BLaER1 treated with 17β-estradiol and CSF1 and Interleukin-3, amounts not matched to agents 10 nM and 100 nM (cell line): ENCODE measurements around the gene GCHFR.
A peak's percentile ranks its signal among the peaks of the same experiment; 100 is the strongest.

Experiments used
- H3K27ac ChIP-seq, 11 experiments: shearing (Covaris generic); formaldehyde crosslinking; 2 replicates each; pipeline ENCODE4 v1.8.1; 2022
- H3K27me3 ChIP-seq, 11 experiments: shearing (Covaris generic); formaldehyde crosslinking; 2 replicates each; pipeline ENCODE4 v1.8.1; 2022
- H3K36me3 ChIP-seq, 11 experiments: shearing (Covaris generic); formaldehyde crosslinking; 2 replicates each; pipeline ENCODE4 v1.8.1; 2022
- H3K4me1 ChIP-seq, 10 experiments: shearing (Covaris generic); formaldehyde crosslinking; 2 replicates each; pipeline ENCODE4 v1.8.1; 2022
- H3K4me2 ChIP-seq, 11 experiments: shearing (Covaris generic); formaldehyde crosslinking; 2 replicates each; pipeline ENCODE4 v1.8.1; 2022
- H3K4me3 ChIP-seq, 10 experiments: shearing (Covaris generic); formaldehyde crosslinking; 2 replicates each; pipeline ENCODE4 v1.8.1; 2022
- H3K9ac ChIP-seq, 11 experiments: shearing (Covaris generic); formaldehyde crosslinking; 2 replicates each; pipeline ENCODE4 v1.8.1; 2022
- H3K9me3 ChIP-seq, 11 experiments: shearing (Covaris generic); formaldehyde crosslinking; replicated peaks in 1 of 11; 2 replicates each; pipeline ENCODE4 v1.8.1; 2022
- H4K20me1 ChIP-seq, 11 experiments: shearing (Covaris generic); formaldehyde crosslinking; 2 replicates each; pipeline ENCODE4 v1.8.1; 2022
- Cebpa-rat ChIP-seq, 11 experiments: shearing (Covaris generic); IDR thresholded peaks; 2 replicates each; pipeline ENCODE4 v1.8.1; 2022

GCHFR gene

DNA sequence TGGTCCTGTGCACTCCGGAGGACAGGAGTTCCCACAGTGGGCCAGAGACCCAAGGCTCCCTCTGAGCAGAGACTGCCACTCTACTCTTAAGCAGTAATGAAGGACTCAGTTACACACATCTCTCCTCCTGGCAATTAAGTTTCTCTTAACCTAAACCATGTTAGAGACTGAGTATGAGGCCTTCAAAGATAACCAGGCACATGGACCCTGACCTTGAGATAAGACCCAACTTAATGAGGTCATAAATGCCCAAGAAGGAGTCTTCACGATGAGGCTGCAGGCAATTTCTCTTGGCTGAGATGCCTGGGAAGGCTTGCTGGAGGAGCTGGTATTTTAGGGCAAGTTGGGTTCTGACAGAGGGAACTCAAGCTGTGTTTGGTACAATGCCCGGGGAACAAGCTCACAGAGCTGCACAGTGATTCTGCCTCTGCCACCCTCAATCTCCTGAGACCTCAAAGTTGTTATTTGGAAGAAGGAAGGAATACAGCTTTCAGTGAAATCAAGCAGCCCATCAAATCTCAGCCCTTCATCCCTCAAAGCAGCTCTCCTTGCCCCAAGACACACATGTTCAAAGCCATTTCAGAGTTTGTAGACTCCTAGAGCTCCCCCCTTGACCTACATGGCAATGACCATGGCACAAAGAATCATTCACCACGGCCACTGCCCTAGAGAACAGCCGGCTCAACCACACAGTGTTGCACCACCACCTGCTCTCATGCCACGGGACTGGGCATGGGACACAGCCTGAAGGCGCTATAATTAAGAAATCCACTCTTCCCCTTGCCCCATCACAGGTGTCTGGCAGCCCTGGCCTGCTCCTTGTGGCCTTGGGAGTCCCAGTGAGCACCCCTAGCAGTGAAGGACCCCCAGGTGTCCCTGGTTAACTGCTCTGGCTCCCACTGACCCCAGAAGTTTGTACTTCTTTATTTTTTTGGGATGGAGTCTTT, 15.9 kb upstream of the GCHFR start:
- H3K27me3 ChIP-seq, result no peaks in the 10 kb centered on the region
- H3K27ac ChIP-seq, result peak overlapping the region in 1 of 11 experiments; percentile 21; a peak in 1 of 22 replicates
- no peaks in the 10 kb centered on the region for H3K9me3 ChIP-seq
- peak overlapping the region in 6 of 11 experiments; percentile 1 to 57 (median 24); a peak in 5 of 22 replicates for H3K9ac ChIP-seq
- peak overlapping the region in 1 of 11 experiments; percentile 31; a peak in 1 of 22 replicates for H3K4me2 ChIP-seq
- no peak overlapping the region for H3K4me3 ChIP-seq
- H4K20me1 ChIP-seq, result peaks cover 0 to 68% (median 36%) of the 10 kb centered on the region in 11 experiments; a peak in 15 of 22 replicates
- peaks cover 33 to 52% (median 47%) of the 10 kb centered on the region in 10 experiments for H3K4me1 ChIP-seq
- no peak for TF ChIP-seq Cebpa-rat (IDR thresholded peaks at IDR 0.05)
- H3K36me3 ChIP-seq, result peaks cover 49 to 94% (median 78%) of the 10 kb centered on the region in 11 experiments

DNA sequence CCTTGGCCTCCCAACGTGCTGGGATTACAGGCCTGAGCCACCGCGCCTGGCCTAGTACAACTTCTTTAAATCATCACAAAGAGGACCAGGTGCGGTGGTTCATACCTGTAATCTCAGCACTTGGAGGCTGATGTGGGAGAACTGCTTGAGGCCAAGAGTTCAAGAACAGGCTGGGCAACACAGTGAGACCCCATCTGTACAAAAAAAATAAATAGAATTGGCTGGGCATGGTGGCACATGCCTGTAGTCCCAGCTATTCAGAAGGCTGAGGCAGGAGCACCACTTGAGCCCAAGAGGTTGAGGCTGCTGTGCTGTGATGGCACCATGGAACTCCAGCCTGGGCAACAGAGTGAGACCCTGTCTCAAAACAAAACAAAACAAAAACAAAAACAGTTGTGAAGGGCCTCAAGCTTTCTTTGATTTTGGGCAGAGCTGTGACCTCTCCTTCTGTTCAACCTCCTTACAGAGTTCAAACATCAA, 14.7 kb upstream of the GCHFR start:
- H3K9me3 ChIP-seq, result no peaks in the 10 kb centered on the region
- no peak overlapping the region for H3K4me2 ChIP-seq
- peaks cover 42 to 88% (median 67%) of the 10 kb centered on the region in 11 experiments for H3K36me3 ChIP-seq
- H3K27ac ChIP-seq, result no peak overlapping the region
- H3K4me3 ChIP-seq, result no peak overlapping the region
- H3K9ac ChIP-seq, result no peak overlapping the region
- no peaks in the 10 kb centered on the region for H3K27me3 ChIP-seq
- H3K4me1 ChIP-seq, result peaks cover 33 to 52% (median 47%) of the 10 kb centered on the region in 10 experiments
- no peak for TF ChIP-seq Cebpa-rat (IDR thresholded peaks at IDR 0.05)
- H4K20me1 ChIP-seq, result peaks cover 0 to 62% (median 30%) of the 10 kb centered on the region in 11 experiments; a peak in 15 of 22 replicates

DNA sequence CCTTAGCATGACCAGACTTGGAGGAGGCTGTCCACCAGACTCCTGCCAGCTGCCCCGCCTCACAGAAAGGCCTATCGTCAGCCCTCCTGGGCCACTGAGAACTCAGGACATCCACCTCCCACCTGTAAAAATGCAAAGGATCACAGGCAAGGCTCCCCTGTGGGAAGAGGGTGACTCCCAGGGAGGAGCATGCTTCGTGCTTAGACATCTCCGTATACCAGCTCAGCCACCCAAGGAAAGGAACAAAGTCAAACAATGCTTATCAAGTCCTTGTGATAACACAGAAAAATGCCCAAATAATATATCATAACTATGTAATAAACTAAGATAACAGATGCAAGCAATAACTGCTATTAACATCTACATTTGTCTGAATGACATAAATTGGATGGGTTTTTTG, 13.0 kb upstream of the GCHFR start:
- Histone ChIP-seq H3K4me2 (no peak overlapping the region), H3K4me3 (no peak overlapping the region), H3K36me3 (peaks cover 42 to 71% (median 57%) of the 10 kb centered on the region in 11 experiments), H3K4me1 (peaks cover 29 to 44% (median 41%) of the 10 kb centered on the region in 10 experiments), H3K9ac (peak overlapping the region in 2 of 11 experiments; percentile 18 to 47; a peak in 1 of 22 replicates), H3K27ac (no peak overlapping the region), H4K20me1 (peaks cover 0 to 48% (median 19%) of the 10 kb centered on the region in 11 experiments; a peak in 15 of 22 replicates), H3K27me3 (no peaks in the 10 kb centered on the region), H3K9me3 (no peaks in the 10 kb centered on the region)
- TF ChIP-seq Cebpa-rat (IDR thresholded peaks at IDR 0.05), result no peak

DNA sequence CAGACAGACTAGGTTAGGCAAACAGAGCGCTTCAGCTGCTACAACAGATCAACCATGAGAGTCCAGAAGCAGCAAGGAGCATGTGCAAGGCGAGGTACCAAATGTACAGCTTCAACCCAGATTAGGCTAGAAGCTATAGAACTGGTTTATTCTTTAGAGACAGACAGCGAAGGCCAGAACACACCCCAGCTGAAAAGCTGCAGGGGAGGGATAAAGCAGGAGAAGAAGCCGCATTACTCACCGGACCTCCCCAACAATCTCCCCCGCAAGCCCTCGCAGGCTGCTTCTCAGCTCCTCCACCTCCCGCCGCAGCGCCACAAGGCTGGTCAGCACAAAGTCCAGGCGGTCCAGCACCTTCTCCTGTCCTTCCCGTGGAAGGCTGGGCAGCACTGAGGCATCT, 12.1 kb upstream of the GCHFR start:
- Histone ChIP-seq H4K20me1 (peaks cover 0 to 42% (median 13%) of the 10 kb centered on the region in 11 experiments; a peak in 15 of 22 replicates), H3K27me3 (no peaks in the 10 kb centered on the region), H3K4me1 (peaks cover 27 to 42% (median 39%) of the 10 kb centered on the region in 10 experiments), H3K27ac (no peak overlapping the region), H3K4me2 (no peak overlapping the region), H3K4me3 (no peak overlapping the region), H3K36me3 (peaks cover 42 to 68% (median 57%) of the 10 kb centered on the region in 11 experiments), H3K9ac (peak overlapping the region in 4 of 11 experiments; percentile 25 to 92 (median 62); a peak in 6 of 22 replicates), H3K9me3 (no peaks in the 10 kb centered on the region)
- no peak for TF ChIP-seq Cebpa-rat (IDR thresholded peaks at IDR 0.05)

DNA sequence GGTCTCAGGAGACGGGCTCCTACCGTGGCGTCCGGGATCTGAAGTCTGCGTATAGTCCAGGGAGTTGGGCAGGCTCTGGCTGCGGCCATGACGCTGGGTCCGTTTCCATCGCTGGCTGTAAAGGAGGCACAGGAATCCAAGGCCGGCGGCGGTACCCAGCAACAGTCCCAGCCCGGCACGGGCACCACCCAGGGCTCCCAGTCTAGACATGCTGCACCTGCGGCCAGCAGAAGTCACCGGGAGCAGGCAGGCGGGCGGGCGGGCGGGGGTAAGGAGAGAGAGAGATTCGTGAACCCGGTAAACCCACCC, 9.3 kb upstream of the GCHFR start:
- Histone ChIP-seq H3K4me3 (peak overlapping the region; percentile 79 to 99 (median 96)), H3K27me3 (no peaks in the 10 kb centered on the region), H3K27ac (peak overlapping the region; percentile 21 to 95 (median 90); a peak in 21 of 22 replicates), H3K4me2 (peak overlapping the region; percentile 75 to 98 (median 95)), H3K9ac (peak overlapping the region; percentile 82 to 93 (median 87)), H4K20me1 (peaks cover 0 to 26% (median 0%) of the 10 kb centered on the region in 11 experiments; a peak in 7 of 22 replicates), H3K4me1 (peaks cover 16 to 49% (median 40%) of the 10 kb centered on the region in 10 experiments), H3K36me3 (peaks cover 24 to 40% (median 35%) of the 10 kb centered on the region in 11 experiments), H3K9me3 (no peaks in the 10 kb centered on the region)
- TF ChIP-seq Cebpa-rat (IDR thresholded peaks at IDR 0.05), result no peak

DNA sequence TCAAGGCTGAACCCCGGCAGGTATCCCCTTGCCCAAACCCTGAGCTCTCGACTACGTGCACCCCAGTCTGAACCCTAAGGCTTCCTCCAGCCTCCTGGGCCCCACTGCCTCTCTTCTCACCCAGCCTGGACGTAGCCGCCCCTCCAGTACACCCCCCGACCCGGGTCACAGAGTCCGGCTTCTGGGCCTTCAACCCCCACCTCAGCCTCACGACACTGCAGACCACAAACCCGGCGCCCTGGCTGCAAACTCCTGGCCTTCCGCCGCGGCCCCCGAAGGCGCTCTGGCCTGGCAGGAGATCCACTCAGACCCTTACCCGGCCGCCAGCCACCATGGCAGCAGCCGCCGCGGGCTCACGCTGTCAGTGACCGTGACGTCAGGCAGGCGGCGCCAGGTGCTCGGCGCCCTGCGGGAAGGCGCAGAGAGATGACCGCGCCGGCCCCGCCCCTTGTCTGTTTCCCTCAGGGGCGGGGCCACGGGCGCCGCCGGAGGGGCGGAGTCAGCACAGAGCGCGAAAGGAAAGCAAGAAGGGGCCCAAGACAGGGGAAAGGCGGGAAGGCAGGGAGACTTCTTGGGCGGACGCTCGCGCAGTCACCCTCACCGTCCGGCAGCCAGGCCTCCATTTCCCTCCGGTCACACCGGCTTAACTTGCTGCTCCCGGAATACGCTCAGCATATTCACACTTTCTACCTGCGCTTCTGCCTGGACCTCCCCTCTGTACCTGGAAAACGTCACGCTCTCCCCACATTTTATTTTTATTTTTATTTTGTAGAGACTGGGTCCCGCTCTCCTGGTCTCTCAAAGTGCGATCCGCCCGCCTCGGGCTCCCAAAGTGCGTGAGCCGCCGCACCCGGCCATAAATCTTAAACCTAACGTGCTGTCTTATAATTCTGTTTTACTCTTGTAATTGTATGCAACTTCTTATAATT, 8.7 kb upstream of the GCHFR start, which contains the start of gene RMDN3:
RMDN3 (minus strand) TSS at position 372 of the 929 bp plus-strand sequence. CDS start 471 bp downstream, outside the sequence.
- Histone ChIP-seq H3K27me3 (no peaks in the 10 kb centered on the region), H3K9ac (peak within 1 kb of the TSS; percentile 82 to 93 (median 87)), H4K20me1 (peaks cover 0 to 26% (median 0%) of the 10 kb centered on the region in 11 experiments; a peak in 7 of 22 replicates), H3K27ac (peak within 1 kb of the TSS; percentile 63 to 95 (median 90); a peak in 21 of 22 replicates), H3K36me3 (peaks cover 19 to 35% (median 29%) of the 10 kb centered on the region in 11 experiments), H3K4me2 (peak within 1 kb of the TSS; percentile 75 to 98 (median 95)), H3K4me3 (peak within 1 kb of the TSS; percentile 79 to 99 (median 96)), H3K9me3 (no peaks in the 10 kb centered on the region), H3K4me1 (peaks cover 16 to 53% (median 40%) of the 10 kb centered on the region in 10 experiments)
- no peak for TF ChIP-seq Cebpa-rat (IDR thresholded peaks at IDR 0.05)

DNA sequence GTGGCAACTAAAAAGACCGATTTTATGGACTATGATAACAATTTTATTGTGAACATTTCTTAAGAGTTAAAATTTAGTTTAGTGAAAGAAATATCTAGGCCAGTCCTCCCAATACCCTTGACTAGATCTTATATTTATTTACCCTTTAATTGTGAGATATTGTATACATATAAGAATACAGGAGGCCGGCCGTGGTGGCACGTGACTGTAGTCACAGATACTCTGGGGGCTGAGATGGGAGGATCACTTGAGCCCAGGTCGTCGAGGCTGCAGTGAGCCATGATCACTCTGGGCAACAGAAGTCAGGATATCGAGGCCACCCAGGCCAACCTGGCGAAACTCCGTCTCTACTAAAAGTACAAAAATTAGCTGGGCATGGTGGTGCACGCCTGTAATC, 8.1 kb upstream of the GCHFR start:
- no peak for TF ChIP-seq Cebpa-rat (IDR thresholded peaks at IDR 0.05)
- Histone ChIP-seq H3K27me3 (no peaks in the 10 kb centered on the region), H3K9me3 (no peaks in the 10 kb centered on the region), H3K4me3 (peak overlapping the region; percentile 79 to 99 (median 96)), H3K4me1 (peaks cover 16 to 56% (median 40%) of the 10 kb centered on the region in 10 experiments), H3K36me3 (peaks cover 14 to 28% (median 23%) of the 10 kb centered on the region in 11 experiments), H4K20me1 (peaks cover 0 to 24% (median 0%) of the 10 kb centered on the region in 11 experiments; a peak in 7 of 22 replicates), H3K9ac (peak overlapping the region; percentile 82 to 93 (median 87)), H3K4me2 (peak overlapping the region; percentile 75 to 98 (median 92)), H3K27ac (peak overlapping the region; percentile 63 to 95 (median 90); a peak in 21 of 22 replicates)

DNA sequence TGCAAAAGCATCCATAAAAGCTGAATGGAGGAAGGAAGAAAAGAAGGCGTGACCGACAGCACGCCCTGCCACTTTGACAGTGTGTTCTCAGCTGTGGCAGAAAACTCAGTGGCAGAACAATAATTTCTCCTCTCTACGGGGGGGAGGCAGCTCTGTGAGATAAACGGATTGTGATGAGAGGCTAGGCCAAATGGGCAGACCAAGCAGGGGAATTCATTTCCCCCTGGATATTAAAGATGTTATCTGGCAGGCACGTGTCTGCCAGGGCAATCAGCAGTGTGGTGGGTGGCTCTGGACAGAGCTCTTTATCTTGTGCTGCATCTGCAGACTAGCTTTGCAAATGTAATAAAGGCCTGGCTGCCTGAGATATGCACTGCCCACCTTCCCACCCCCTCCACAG, 6.9 kb upstream of the GCHFR start:
- peaks cover 16 to 56% (median 40%) of the 10 kb centered on the region in 10 experiments for H3K4me1 ChIP-seq
- H3K9me3 ChIP-seq, result no peaks in the 10 kb centered on the region

More for the DNA sequence above, 6.9 kb upstream of the GCHFR start:
- peak overlapping the region in 4 of 11 experiments; percentile 7 to 57 (median 28); a peak in 3 of 22 replicates for H3K9ac ChIP-seq
- H3K27me3 ChIP-seq, result no peaks in the 10 kb centered on the region
- peak overlapping the region in 9 of 11 experiments; percentile 2 to 48 (median 19); a peak in 11 of 22 replicates for H3K4me2 ChIP-seq
- TF ChIP-seq Cebpa-rat (IDR thresholded peaks at IDR 0.05), result no peak
- peaks cover 3 to 17% (median 11%) of the 10 kb centered on the region in 11 experiments; a peak in 21 of 22 replicates for H3K36me3 ChIP-seq
- H3K27ac ChIP-seq, result peak overlapping the region in 2 of 11 experiments; percentile 12 to 24; a peak in 2 of 22 replicates
- H4K20me1 ChIP-seq, result peaks cover 0 to 17% (median 0%) of the 10 kb centered on the region in 11 experiments; a peak in 6 of 22 replicates
- no peak overlapping the region for H3K4me3 ChIP-seq
